GM23338 (cell line): ENCODE measurements around the gene CLEC2D. TPM values are rescaled to one million over a fixed set of nuclear protein-coding genes. Genes with fewer than 3 reads are reported as not detected.

Source experiments
- ATAC-seq: fragments of 200-7000 bp; cut with Tn5 transposase; 3 replicates; pipeline ENCODE4 v1.9.1; 2020
- DNase-seq: peaks from one replicate; pipeline ENCODE4 v3.0.0-alpha.2; 2015; ENCODE audit warnings: low spot score
- H2AFZ ChIP-seq: fragments of 200-600 bp; sonication (generic); 2 replicates; pipeline ENCODE4 v1.8.0; 2016; ENCODE audit warnings: antibody characterized with exemption, mild to moderate bottlenecking, moderate library complexity
- H3F3A ChIP-seq: fragments of 200-600 bp; sonication (generic); replicated peaks from 2 replicates; pipeline ENCODE4 v1.8.0; 2017; ENCODE audit warnings: antibody characterized with exemption, mixed run types, low read depth
- H3K27ac ChIP-seq: fragments of 200-600 bp; sonication (generic); 2 replicates; pipeline ENCODE4 v1.6.1; 2016; ENCODE audit warnings: low read depth
- H3K27me3 ChIP-seq: fragments of 200-600 bp; sonication (generic); 2 replicates; pipeline ENCODE4 v1.8.0; 2016; ENCODE audit warnings: mild to moderate bottlenecking, mixed run types, moderate library complexity; ENCODE audit not compliant: insufficient read depth
- H3K36me3 ChIP-seq: fragments of 200-600 bp; sonication (generic); 2 replicates; pipeline ENCODE4 v1.8.0; 2016; ENCODE audit warnings: mild to moderate bottlenecking; ENCODE audit not compliant: insufficient read depth
- H3K4me1 ChIP-seq: fragments of 200-600 bp; sonication (generic); 2 replicates; pipeline ENCODE4 v1.8.0; 2016; ENCODE audit warnings: mild to moderate bottlenecking, moderate library complexity; ENCODE audit not compliant: insufficient read depth
- H3K4me2 ChIP-seq: fragments of 200-600 bp; sonication (generic); 2 replicates; pipeline ENCODE4 v1.7.1; 2017; ENCODE audit warnings: mixed run types
- H3K4me3 ChIP-seq: fragments of 200-600 bp; sonication (generic); 2 replicates; pipeline ENCODE4 v1.6.1; 2016; ENCODE audit warnings: mixed run types
- H3K79me2 ChIP-seq: fragments of 200-600 bp; sonication (generic); replicated peaks from 2 replicates; pipeline ENCODE4 v1.8.0; 2017; ENCODE audit warnings: mild to moderate bottlenecking; ENCODE audit not compliant: insufficient read depth
- H3K9me2 ChIP-seq: fragments of 200-600 bp; sonication (generic); 2 replicates; pipeline ENCODE4 v1.8.0; 2017; ENCODE audit not compliant: insufficient read depth
- H4K20me1 ChIP-seq: fragments of 200-600 bp; sonication (generic); replicated peaks from 2 replicates; pipeline ENCODE4 v1.8.0; 2017; ENCODE audit warnings: mild to moderate bottlenecking; ENCODE audit not compliant: insufficient read depth
- H3K27ac Mint-ChIP-seq: 2 replicates; pipeline ENCODE4 v1.8.0; 2020; ENCODE audit warnings: inconsistent platforms, mild to moderate bottlenecking, moderate library complexity, mixed read lengths
- H3K27me3 Mint-ChIP-seq: 3 replicates; pipeline ENCODE4 v1.8.0; 2022; ENCODE audit warnings: low read depth, mild to moderate bottlenecking, moderate library complexity, mixed read lengths, inconsistent platforms; ENCODE audit not compliant: insufficient read depth, poor library complexity
- H3K36me3 Mint-ChIP-seq: 3 replicates; pipeline ENCODE4 v1.8.0; 2021; ENCODE audit warnings: low read depth, mild to moderate bottlenecking, inconsistent platforms, moderate library complexity, mixed read lengths
- H3K4me1 Mint-ChIP-seq: 3 replicates; pipeline ENCODE4 v1.8.0; 2020; ENCODE audit warnings: mild to moderate bottlenecking, inconsistent platforms, mixed read lengths
- H3K4me3 Mint-ChIP-seq: 3 replicates; pipeline ENCODE4 v1.8.0; 2021; ENCODE audit warnings: moderate library complexity, mild to moderate bottlenecking, inconsistent platforms, mixed read lengths
- H3K9me3 Mint-ChIP-seq: 3 replicates; pipeline ENCODE4 v1.8.0; 2020; ENCODE audit warnings: moderate library complexity, mild to moderate bottlenecking, inconsistent platforms, mixed read lengths
- CTCF ChIP-seq, 2 experiments: fragments of 200-600 bp in 1 of 2; sonication (generic) in 1 of 2; conservative IDR thresholded peaks; 2 replicates each; pipeline versions ENCODE4 v1.5.1 to v1.6.1; 2016 to 2017; ENCODE audit warnings: antibody characterized with exemption in 2 of 2, low read depth in 2 of 2, mild to moderate bottlenecking in 2 of 2, moderate library complexity in 1 of 2
- EZH2phosphoT487 ChIP-seq: fragments of 200-600 bp; sonication (generic); IDR thresholded peaks from one replicate; pipeline ENCODE4 v1.8.1; 2018; ENCODE audit warnings: antibody characterized with exemption; ENCODE audit not compliant: unreplicated experiment
- JUNB ChIP-seq: IDR thresholded peaks from one replicate; pipeline ENCODE4 v1.6.1; 2016; ENCODE audit warnings: antibody characterized with exemption; ENCODE audit not compliant: unreplicated experiment
- NANOG ChIP-seq: IDR thresholded peaks from 2 replicates; pipeline ENCODE4 v1.6.1; 2016; ENCODE audit warnings: antibody characterized with exemption, borderline replicate concordance
- ZNF114 ChIP-seq: fragments of 250-450 bp; sonication (Bioruptor Pico); IDR thresholded peaks from 2 replicates; pipeline ENCODE4 v1.5.0; 2020; ENCODE audit warnings: mild to moderate bottlenecking, moderate library complexity
- ZNF331 ChIP-seq: fragments of 250-450 bp; sonication (Bioruptor Pico); IDR thresholded peaks from 2 replicates; pipeline ENCODE4 v1.5.0; 2020; ENCODE audit warnings: low read depth, mild to moderate bottlenecking, moderate library complexity
- polyA plus RNA-seq: library from polyadenylated mRNA; unstranded; fragments of >200 nt; fragmentation: Nextera tagmentation; extraction: Ambion mirVana; gene quantifications from 2 replicates; pipeline ENCODE4 v1.2.1, GENCODE V29; 2016
- total RNA-seq: library from RNA; depleted of rRNA; stranded (reverse); fragments of >200 nt; shearing (Covaris generic); gene quantifications from 2 replicates; pipeline ENCODE4 v1.2.3, GENCODE V29; 2014
- TF ChIP-seq, protein P1 (sequence below): fragments of 250-450 bp; sonication (Bioruptor Pico); IDR thresholded peaks from 2 replicates; pipeline ENCODE4 v1.5.0; 2020; ENCODE audit warnings: mild to moderate bottlenecking, moderate library complexity

The CLEC2D gene
- total and polyA plus RNA-seq, 2 experiments from 2014 or later, result 6.9 to 7.1 TPM

DNA sequence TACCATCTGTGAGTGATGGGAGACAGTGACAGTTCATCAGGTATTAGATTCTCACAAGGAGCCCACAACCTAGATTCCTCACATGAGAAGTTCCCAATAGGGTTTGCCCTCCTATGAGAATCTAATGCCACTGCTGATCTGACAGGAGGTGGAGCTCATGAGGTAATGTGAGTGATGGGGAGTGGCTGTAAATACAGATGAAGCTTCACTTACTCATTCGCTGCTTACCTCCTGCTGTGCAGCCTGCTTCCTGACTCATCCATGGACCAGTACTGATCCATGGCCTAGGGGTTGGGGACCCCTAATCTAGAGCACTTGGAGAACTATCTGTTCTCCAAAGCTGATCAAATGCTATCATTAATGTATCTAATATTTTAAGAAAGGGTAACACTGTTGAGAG lies 17.7 kb downstream of the CLEC2D start (continued):
- TF ChIP-seq CTCF (conservative IDR thresholded peaks at IDR 0.05; ENCODE audit: low read depth in 2 of 2) (no peak), NANOG (no peak)
- TF ChIP-seq, protein P1, sequence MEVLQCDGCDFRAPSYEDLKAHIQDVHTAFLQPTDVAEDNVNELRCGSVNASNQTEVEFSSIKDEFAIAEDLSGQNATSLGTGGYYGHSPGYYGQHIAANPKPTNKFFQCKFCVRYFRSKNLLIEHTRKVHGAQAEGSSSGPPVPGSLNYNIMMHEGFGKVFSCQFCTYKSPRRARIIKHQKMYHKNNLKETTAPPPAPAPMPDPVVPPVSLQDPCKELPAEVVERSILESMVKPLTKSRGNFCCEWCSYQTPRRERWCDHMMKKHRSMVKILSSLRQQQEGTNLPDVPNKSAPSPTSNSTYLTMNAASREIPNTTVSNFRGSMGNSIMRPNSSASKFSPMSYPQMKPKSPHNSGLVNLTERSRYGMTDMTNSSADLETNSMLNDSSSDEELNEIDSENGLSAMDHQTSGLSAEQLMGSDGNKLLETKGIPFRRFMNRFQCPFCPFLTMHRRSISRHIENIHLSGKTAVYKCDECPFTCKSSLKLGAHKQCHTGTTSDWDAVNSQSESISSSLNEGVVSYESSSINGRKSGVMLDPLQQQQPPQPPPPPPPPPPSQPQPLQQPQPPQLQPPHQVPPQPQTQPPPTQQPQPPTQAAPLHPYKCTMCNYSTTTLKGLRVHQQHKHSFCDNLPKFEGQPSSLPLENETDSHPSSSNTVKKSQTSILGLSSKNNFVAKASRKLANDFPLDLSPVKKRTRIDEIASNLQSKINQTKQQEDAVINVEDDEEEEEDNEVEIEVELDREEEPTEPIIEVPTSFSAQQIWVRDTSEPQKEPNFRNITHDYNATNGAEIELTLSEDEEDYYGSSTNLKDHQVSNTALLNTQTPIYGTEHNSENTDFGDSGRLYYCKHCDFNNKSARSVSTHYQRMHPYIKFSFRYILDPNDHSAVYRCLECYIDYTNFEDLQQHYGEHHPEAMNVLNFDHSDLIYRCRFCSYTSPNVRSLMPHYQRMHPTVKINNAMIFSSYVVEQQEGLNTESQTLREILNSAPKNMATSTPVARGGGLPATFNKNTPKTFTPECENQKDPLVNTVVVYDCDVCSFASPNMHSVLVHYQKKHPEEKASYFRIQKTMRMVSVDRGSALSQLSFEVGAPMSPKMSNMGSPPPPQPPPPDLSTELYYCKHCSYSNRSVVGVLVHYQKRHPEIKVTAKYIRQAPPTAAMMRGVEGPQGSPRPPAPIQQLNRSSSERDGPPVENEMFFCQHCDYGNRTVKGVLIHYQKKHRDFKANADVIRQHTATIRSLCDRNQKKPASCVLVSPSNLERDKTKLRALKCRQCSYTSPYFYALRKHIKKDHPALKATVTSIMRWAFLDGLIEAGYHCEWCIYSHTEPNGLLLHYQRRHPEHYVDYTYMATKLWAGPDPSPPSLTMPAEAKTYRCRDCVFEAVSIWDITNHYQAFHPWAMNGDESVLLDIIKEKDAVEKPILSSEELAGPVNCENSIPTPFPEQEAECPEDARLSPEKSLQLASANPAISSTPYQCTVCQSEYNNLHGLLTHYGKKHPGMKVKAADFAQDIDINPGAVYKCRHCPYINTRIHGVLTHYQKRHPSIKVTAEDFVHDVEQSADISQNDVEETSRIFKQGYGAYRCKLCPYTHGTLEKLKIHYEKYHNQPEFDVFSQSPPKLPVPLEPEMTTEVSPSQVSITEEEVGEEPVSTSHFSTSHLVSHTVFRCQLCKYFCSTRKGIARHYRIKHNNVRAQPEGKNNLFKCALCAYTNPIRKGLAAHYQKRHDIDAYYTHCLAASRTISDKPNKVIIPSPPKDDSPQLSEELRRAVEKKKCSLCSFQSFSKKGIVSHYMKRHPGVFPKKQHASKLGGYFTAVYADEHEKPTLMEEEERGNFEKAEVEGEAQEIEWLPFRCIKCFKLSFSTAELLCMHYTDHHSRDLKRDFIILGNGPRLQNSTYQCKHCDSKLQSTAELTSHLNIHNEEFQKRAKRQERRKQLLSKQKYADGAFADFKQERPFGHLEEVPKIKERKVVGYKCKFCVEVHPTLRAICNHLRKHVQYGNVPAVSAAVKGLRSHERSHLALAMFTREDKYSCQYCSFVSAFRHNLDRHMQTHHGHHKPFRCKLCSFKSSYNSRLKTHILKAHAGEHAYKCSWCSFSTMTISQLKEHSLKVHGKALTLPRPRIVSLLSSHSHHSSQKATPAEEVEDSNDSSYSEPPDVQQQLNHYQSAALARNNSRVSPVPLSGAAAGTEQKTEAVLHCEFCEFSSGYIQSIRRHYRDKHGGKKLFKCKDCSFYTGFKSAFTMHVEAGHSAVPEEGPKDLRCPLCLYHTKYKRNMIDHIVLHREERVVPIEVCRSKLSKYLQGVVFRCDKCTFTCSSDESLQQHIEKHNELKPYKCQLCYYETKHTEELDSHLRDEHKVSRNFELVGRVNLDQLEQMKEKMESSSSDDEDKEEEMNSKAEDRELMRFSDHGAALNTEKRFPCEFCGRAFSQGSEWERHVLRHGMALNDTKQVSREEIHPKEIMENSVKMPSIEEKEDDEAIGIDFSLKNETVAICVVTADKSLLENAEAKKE (CRISPR knock-in tag), result no peak

DNA sequence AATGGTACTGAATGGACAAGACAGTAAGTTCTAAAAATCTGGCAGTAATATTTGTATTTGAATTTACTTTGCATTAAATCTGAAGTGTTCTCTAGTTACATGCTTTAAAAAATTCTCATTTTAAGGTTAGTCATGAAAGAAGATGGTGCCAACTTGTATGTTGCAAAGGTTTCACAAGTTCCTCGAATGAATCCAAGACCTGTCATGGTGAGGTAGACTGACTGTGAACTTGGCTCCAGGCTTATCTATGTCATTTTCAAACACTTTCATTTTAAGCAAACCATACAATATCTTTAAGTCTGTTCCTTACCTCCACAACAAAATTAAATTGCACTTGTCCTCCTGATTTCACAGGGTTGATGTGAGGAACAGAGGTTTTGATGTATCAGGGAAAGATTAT lies 23.4 kb downstream of the CLEC2D start:
- Mint-ChIP-seq H3K4me3 (no peak overlapping the region), H3K4me1 (no peaks in the 10 kb centered on the region), H3K27ac (no peak overlapping the region), H3K27me3 (no peaks in the 10 kb centered on the region), H3K9me3 (peaks cover 29% of the 10 kb centered on the region), H3K36me3 (peaks cover 52% of the 10 kb centered on the region)
- ATAC-seq (no peak), DNase-seq (no peak)
- H3K79me2 ChIP-seq, result no peaks in the 10 kb centered on the region
- no peak overlapping the region for H3K4me2 ChIP-seq
- H3K4me3 ChIP-seq, result no peak overlapping the region
- H3K27ac ChIP-seq, result no peak overlapping the region
- no peaks in the 10 kb centered on the region for H3K4me1 ChIP-seq
- no peak overlapping the region for H2AFZ ChIP-seq
- no peaks in the 10 kb centered on the region for H3K9me2 ChIP-seq
- H4K20me1 ChIP-seq, result no peaks in the 10 kb centered on the region
- no peaks in the 10 kb centered on the region for H3K27me3 ChIP-seq
- H3F3A ChIP-seq, result no peaks in the 10 kb centered on the region
- H3K36me3 ChIP-seq, result peaks cover 15% of the 10 kb centered on the region
- TF ChIP-seq NANOG, result no peak
- no peak for TF ChIP-seq JUNB
- TF ChIP-seq EZH2phosphoT487, result no peak
- no peak for TF ChIP-seq ZNF114
- TF ChIP-seq, protein P1 (CRISPR knock-in tag), result no peak
- TF ChIP-seq ZNF331, result no peak
